H1 (cell line): ENCODE data around the gene LLGL1. TPM values are rescaled to one million over a fixed set of nuclear protein-coding genes. Genes with fewer than 3 reads are reported as not detected.

Source experiments
- NANOG ChIP-seq: IDR thresholded peaks from 2 replicates; pipeline ENCODE4 v1.6.1; 2011; ENCODE audit warnings: low read length, low read depth, mild to moderate bottlenecking, inconsistent platforms; ENCODE audit not compliant: insufficient read depth, poor library complexity, severe bottlenecking
- polyA plus RNA-seq, 7 experiments: library from polyadenylated mRNA; depleted of rRNA in 3 of 7; stranded (reverse) in 5 of 7; unstranded in 2 of 7; fragments of >200 nt in 5 of 7; fragments of 200-250 nt in 2 of 7; gene quantifications; 1 replicate in 5 of 7; 2 replicates in 1 of 7; 4 replicates in 1 of 7; pipeline versions ENCODE4 v1.2.1 to v1.2.3, GENCODE V29; 2011 to 2013; ENCODE audit warnings: missing spikeins in 2 of 7, mixed read lengths in 2 of 7
- total RNA-seq: library from RNA; stranded (reverse); fragmentation: NEBNext Ultra II Directional; extraction: Animal tissue kit (Norgen Biotek cat#: 25700); gene quantifications from 2 replicates; pipeline ENCODE4 v1.2.1, GENCODE V29; 2021

Gene LLGL1
- total and polyA plus RNA-seq, 2 of the 8 experiments (the other 6 are each of a cell fraction or from before 2014, with no cell fraction given): 71.3 to 107 TPM

- TF ChIP-seq NANOG: no peak
These were observed 19.6 kb upstream of the LLGL1 start (continued) for GRCh38 chr17:18205861-18206260.
